Activated T-cell treated with anti-CD3 and anti-CD28 coated beads, Interleukin-2, amount 50 U/mL, for 72 hours (primary cell): ENCODE results near the gene MEA1. TPM values are rescaled to one million over a fixed set of nuclear protein-coding genes. Genes with fewer than 3 reads are reported as not detected.

ENCODE experiments used
- total RNA-seq, 2 donors: library from RNA; stranded (reverse); gene quantifications; one replicate each; pipeline ENCODE4 v1.2.3, GENCODE V29; 2022

Gene MEA1
- total RNA-seq, 2 donors from 2014 or later: 42.1 to 53.7 TPM

Other genes with a start within 250 kb of the MEA1 start
- 10 to 100 TPM; 21.9 to 24.4 TPM for gene BICRAL, start 231.9 kb downstream of the MEA1 start, total RNA-seq
- gene RPL7L1, start 134.3 kb downstream of the MEA1 start, total RNA-seq: 100 to 1,000 TPM; 116 to 117 TPM
- gene PTCRA, start 97.9 kb downstream of the MEA1 start, total RNA-seq: not detected
- gene CNPY3, start 84.5 kb downstream of the MEA1 start, total RNA-seq: 10 to 100 TPM; 37.3 to 46.1 TPM
- gene GNMT, start 53.2 kb downstream of the MEA1 start, total RNA-seq: under 1 TPM; 0.69 to 0.70 TPM
- gene PEX6, start 34.8 kb downstream of the MEA1 start, total RNA-seq: 10 to 100 TPM; 28.0 to 31.5 TPM
- 10 to 100 TPM; 51.3 to 60.5 TPM for gene PPP2R5D, start 29.4 kb downstream of the MEA1 start, total RNA-seq
- gene KLHDC3, start 303 bp upstream of the MEA1 start, total RNA-seq: 10 to 100 TPM; 62.5 to 68.9 TPM
- gene RRP36, start 7.7 kb upstream of the MEA1 start, total RNA-seq: 10 to 100 TPM; 43.4 to 54.2 TPM
- gene CUL7, start 39.9 kb upstream of the MEA1 start, total RNA-seq: 10 to 100 TPM; 16.8 to 19.7 TPM
- gene MRPL2, start 45.5 kb upstream of the MEA1 start, total RNA-seq: 10 to 100 TPM; 85.0 to 85.7 TPM
- 10 to 100 TPM; 36.9 to 37.4 TPM for gene KLC4, start 45.7 kb upstream of the MEA1 start, total RNA-seq
- gene PTK7, start 62.4 kb upstream of the MEA1 start, total RNA-seq: 1 to 10 TPM; 2.8 to 7.8 TPM
- 10 to 100 TPM; 44.2 to 46.1 TPM for gene SRF, start 157.3 kb upstream of the MEA1 start, total RNA-seq
- 10 to 100 TPM; 60.7 to 62.0 TPM for gene CUL9, start 168.2 kb upstream of the MEA1 start, total RNA-seq
- 10 to 100 TPM; 38.3 to 42.3 TPM for gene DNPH1, start 215.5 kb upstream of the MEA1 start, total RNA-seq
- gene TTBK1, start 229.5 kb upstream of the MEA1 start, total RNA-seq: 1 to 10 TPM; 1.1 to 1.2 TPM